Measurements from ENCODE around the gene FANK1. TPM values are rescaled to one million over a fixed set of nuclear protein-coding genes. Genes with fewer than 3 reads are reported as not detected.
A peak's percentile ranks its signal among the peaks of the same experiment; 100 is the strongest.
"Not testable (repeated sequence)": the region's sequence is repeated elsewhere in the genome, so short reads cannot be mapped to it uniquely, and the experiment has no call there.

Gene FANK1, protein sequence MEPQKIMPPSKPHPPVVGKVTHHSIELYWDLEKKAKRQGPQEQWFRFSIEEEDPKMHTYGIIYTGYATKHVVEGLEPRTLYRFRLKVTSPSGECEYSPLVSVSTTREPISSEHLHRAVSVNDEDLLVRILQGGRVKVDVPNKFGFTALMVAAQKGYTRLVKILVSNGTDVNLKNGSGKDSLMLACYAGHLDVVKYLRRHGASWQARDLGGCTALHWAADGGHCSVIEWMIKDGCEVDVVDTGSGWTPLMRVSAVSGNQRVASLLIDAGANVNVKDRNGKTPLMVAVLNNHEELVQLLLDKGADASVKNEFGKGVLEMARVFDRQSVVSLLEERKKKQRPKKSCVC
- total RNA-seq (1 to 10 TPM; 1.3 to 1.8 TPM), polyA plus RNA-seq (1 to 10 TPM; 1.9 to 6.1 TPM)
- long read RNA-seq, donor 1, partial matches to known transcripts = 1 of 3 reads
- long read RNA-seq, donor 1, other reads (novel, unspliced or antisense) = 2 of 3 reads
- long read RNA-seq, donor 2, partial matches to known transcripts = 1 of 2 reads
- long read RNA-seq, donor 2, other reads (novel, unspliced or antisense) = 1 of 2 reads

DNA sequence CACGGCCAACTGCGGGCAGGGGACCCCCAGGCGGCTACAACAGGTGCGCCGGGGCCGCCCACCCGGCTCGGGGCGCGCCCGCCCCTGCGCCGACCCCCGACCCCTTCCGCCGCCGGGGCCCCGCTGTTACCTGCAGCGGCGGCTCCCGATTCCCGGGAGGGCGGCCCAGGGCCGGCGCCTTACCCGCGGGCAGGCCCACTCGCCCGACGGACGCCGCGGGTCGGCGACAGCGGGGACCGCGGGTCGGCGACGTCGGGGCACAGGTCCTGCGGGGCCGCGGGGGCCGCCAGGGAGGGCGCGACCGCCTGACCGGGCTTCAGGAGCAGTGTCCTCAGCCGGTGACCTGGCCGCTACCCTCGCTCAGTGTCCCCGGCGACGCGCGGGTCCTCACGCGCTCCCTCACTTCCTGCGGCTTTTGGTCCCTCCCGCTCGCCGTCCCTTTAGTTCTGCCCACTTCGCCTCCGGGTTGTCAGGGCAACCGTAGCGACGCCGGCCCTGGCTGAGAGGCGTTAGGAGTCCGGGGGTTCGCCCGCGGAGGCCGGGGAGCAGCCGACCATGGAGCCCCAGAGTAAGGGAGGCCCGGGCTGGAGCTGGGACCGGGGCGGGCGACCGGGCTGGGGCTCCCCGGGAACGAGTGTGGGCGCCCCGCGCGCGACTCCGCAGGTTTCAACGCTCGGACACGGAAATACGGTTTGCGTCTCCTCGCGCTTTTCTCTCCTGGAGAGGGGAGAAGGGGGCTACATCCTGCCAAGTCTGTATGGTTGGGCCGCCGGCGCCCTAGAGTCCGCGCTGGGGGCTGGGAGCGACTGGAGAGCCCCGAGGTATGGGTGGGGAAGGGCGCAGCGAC, at the start of gene FANK1:
Gene FANK1 (plus strand): TSS at position 477 of the 847 bp plus-strand sequence. CDS start 79 bp downstream, at position 556.
- DNase-seq (peak; percentile 95 to 97), ATAC-seq (ENCODE audit: low FRiP score) (peak; percentile 91)
- 19 to 31% methylated on average over 98 to 106 of the region's 106 CpGs for WGBS, 2 donors
- H3K4me1 ChIP-seq (ENCODE audit: control insufficient read depth in 1 of 2, insufficient read depth in 2 of 2, low read length in 2 of 2); H3K36me3 ChIP-seq (ENCODE audit: control insufficient read depth in 1 of 2, insufficient read depth in 2 of 2, low read length in 1 of 2); H3K9me3 ChIP-seq (ENCODE audit: control insufficient read depth, low read length); H3K27me3 ChIP-seq (ENCODE audit: control insufficient read depth in 1 of 2, insufficient read depth in 2 of 2, low read length in 1 of 2): not testable (repeated sequence)
- Histone ChIP-seq H3K27ac (ENCODE audit: low read depth in 1 of 2, low read length in 2 of 2) (peak within 1 kb of the TSS in 1 of 2 donors; percentile 1), H3K4me3 (ENCODE audit: low read length in 2 of 2) (peak within 1 kb of the TSS; percentile 51 to 57)
- intact Hi-C loops (cut with DNase I) = loop anchor here in 1 of 2 donors (5.0 kb wide), 1 partner anchor 74 kb away; the partner anchor contains the start of genes BCCIP and UROS

DNA sequence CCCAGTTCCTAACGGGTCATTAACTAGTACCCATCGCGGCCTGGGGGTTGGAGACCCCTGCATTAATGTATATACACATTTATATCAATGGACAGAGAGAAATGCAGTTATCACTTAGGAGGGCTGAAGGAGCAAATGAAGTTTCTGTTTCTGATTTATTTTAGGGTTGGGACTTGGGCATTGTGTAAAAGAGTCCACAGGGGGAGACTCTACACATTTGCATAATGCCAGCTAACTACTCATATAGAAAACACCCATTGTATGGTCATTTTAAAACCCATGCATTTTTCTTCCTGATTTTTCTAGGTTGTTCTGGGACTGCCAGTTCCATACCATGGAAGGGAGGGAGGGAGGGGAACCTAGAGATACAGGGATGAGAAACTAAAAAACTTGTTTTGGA, 49.5 kb upstream of the FANK1 start:
- peaks cover 6 to 9% of the 10 kb centered on the region in 2 donors for H3K36me3 ChIP-seq (ENCODE audit: control insufficient read depth in 1 of 2, insufficient read depth in 2 of 2, low read length in 1 of 2)
- intact Hi-C loops (cut with DNase I) = no loop called here
- H3K27me3 ChIP-seq (ENCODE audit: control insufficient read depth in 1 of 2, insufficient read depth in 2 of 2, low read length in 1 of 2) = no peaks in the 10 kb centered on the region
- no peaks in the 10 kb centered on the region for H3K4me1 ChIP-seq (ENCODE audit: control insufficient read depth in 1 of 2, insufficient read depth in 2 of 2, low read length in 2 of 2)
- no peak for DNase-seq
- 93 to 96% methylated on average over 3 of the region's 3 CpGs for WGBS, 2 donors
- no peak for ATAC-seq (ENCODE audit: low FRiP score)
- H3K9me3 ChIP-seq (ENCODE audit: control insufficient read depth, low read length) = no peaks in the 10 kb centered on the region
- no peak overlapping the region for H3K4me3 ChIP-seq (ENCODE audit: low read length in 2 of 2)
- no peak overlapping the region for H3K27ac ChIP-seq (ENCODE audit: low read depth in 1 of 2, low read length in 2 of 2)

DNA sequence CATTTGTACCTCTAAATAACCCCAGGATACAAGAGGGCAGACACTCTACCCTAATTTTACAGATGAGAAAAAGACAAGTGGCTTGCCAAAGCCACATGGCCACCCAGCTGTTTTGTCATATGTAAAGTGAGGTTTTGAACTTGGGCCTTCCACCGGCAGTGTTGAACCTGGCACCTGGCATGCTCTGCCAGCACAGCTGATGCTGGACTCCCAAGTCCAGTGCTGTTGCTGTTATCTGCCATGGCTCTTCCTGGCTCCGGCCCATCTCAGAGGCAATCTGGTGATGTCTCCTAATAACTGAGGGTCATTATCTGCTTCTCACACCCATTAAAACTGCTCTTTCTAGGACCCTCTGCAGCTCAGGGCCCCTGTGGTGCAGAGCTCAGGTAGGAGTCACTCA, 48.0 kb upstream of the FANK1 start:
- Histone ChIP-seq H3K9me3 (ENCODE audit: control insufficient read depth, low read length) (no peaks in the 10 kb centered on the region), H3K27ac (ENCODE audit: low read depth in 1 of 2, low read length in 2 of 2) (no peak overlapping the region), H3K4me1 (ENCODE audit: control insufficient read depth in 1 of 2, insufficient read depth in 2 of 2, low read length in 2 of 2) (no peaks in the 10 kb centered on the region), H3K36me3 (ENCODE audit: control insufficient read depth in 1 of 2, insufficient read depth in 2 of 2, low read length in 1 of 2) (peaks cover 10 to 14% of the 10 kb centered on the region in 2 donors), H3K27me3 (ENCODE audit: control insufficient read depth in 1 of 2, insufficient read depth in 2 of 2, low read length in 1 of 2) (no peaks in the 10 kb centered on the region), H3K4me3 (ENCODE audit: low read length in 2 of 2) (no peak overlapping the region)
- 91 to 93% methylated on average over 2 of the region's 2 CpGs for WGBS, 2 donors
- no peak for DNase-seq
- intact Hi-C loops (cut with DNase I) = no loop called here
- ATAC-seq (ENCODE audit: low FRiP score) = no peak

DNA sequence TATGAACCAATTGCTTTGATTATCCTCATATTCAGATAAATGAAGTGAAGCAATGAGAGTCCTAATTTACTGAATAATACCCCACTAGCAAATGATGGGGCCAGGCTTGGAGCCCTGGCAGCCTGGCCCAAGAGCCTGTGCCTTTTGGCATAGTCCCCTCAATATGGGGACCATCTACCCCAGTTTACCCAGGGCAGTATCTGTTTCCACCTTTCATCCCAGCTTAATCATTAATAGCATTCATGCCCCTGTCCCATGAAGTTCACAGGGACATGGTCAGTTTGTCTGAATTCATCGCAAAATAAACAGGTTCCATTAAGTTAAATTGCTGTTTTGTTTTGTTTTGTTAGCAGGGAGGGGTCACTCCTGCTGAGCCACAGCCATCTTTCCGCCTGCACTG, 47.5 kb upstream of the FANK1 start:
- H3K27me3 ChIP-seq (ENCODE audit: control insufficient read depth in 1 of 2, insufficient read depth in 2 of 2, low read length in 1 of 2) = no peaks in the 10 kb centered on the region
- peaks cover 10 to 14% of the 10 kb centered on the region in 2 donors for H3K36me3 ChIP-seq (ENCODE audit: control insufficient read depth in 1 of 2, insufficient read depth in 2 of 2, low read length in 1 of 2)
- H3K4me3 ChIP-seq (ENCODE audit: low read length in 2 of 2) = no peak overlapping the region
- H3K9me3 ChIP-seq (ENCODE audit: control insufficient read depth, low read length) = no peaks in the 10 kb centered on the region
- no peak overlapping the region for H3K27ac ChIP-seq (ENCODE audit: low read depth in 1 of 2, low read length in 2 of 2)
- no peak for ATAC-seq (ENCODE audit: low FRiP score)
- no peaks in the 10 kb centered on the region for H3K4me1 ChIP-seq (ENCODE audit: control insufficient read depth in 1 of 2, insufficient read depth in 2 of 2, low read length in 2 of 2)
- DNase-seq = no peak
- 96 to 100% methylated on average over 2 of the region's 2 CpGs for WGBS, 2 donors
- intact Hi-C loops (cut with DNase I) = no loop called here

DNA sequence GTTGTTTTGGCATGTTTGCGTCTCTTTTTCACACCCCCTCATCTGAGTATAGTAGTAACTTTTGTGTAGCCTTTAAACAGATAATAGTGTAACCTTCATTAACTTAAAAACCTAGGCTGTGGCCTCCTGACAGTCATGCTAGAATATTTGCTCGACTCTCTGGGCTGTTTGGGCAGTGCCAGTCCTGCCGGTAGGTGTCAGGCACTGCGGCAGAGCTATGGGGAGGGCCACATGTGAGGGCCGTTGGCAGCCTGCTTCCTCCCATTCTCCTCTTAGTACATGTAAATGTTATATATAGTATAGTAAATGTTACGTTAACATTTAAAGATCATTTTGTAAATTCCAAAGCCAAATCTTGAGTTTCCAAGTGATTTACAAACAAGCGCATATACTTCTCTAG, 46.9 kb upstream of the FANK1 start:
- ATAC-seq (ENCODE audit: low FRiP score) (no peak), DNase-seq (no peak)
- Histone ChIP-seq H3K9me3 (ENCODE audit: control insufficient read depth, low read length) (no peaks in the 10 kb centered on the region), H3K4me1 (ENCODE audit: control insufficient read depth in 1 of 2, insufficient read depth in 2 of 2, low read length in 2 of 2) (no peaks in the 10 kb centered on the region), H3K27me3 (ENCODE audit: control insufficient read depth in 1 of 2, insufficient read depth in 2 of 2, low read length in 1 of 2) (no peaks in the 10 kb centered on the region), H3K27ac (ENCODE audit: low read depth in 1 of 2, low read length in 2 of 2) (no peak overlapping the region), H3K4me3 (ENCODE audit: low read length in 2 of 2) (no peak overlapping the region), H3K36me3 (ENCODE audit: control insufficient read depth in 1 of 2, insufficient read depth in 2 of 2, low read length in 1 of 2) (peaks cover 10 to 14% of the 10 kb centered on the region in 2 donors)
- 92 to 93% methylated on average over 7 of the region's 7 CpGs for WGBS, 2 donors
- intact Hi-C loops (cut with DNase I) = no loop called here

DNA sequence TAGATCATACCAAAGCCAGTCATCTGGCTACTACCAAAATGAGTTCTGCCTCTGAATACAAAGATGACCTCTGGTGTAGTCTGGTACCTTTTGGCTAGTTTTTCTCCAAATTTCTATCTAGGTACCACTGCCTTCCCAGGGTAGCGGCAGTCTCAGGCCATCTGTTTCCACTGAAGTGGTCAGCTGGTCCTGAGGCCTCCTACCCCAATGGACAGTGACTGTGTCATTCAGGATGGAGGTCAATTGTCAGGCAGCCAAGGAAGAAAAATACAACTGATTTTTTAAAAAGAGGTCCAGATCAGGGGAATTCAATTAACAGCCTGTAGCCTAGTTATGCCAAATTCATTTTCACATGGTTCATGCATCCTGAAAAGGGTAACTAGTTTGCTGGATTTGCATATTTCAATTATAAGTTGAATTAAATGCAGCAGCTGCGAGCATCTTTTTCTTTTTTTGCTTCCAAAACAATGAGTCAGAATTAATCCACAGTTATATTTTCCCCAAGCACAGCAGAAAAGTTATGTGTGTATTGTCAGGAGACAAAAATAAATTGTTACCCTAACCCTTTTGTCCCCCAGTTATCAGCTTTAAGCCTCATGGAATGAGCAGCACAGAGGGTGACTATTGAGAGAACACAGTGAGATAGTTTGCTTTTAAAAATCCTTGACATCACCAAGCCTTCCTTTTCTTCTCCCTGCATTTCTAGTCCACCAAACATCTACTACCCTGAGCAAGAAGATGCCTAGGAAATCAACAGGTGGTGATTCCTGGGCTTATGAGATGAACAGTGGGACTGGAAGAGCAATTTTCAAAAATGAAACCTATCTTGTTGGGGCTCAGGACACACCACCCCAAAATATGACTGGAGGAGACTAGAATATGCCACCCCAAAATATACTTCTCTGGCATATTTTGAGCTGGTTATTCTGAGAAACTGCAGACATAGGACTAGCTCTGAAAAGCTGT, 45.3 kb upstream of the FANK1 start:
- no peak overlapping the region for H3K27ac ChIP-seq (ENCODE audit: low read depth in 1 of 2, low read length in 2 of 2)
- DNase-seq (no peak), ATAC-seq (ENCODE audit: low FRiP score) (no peak)
- peaks cover 10 to 14% of the 10 kb centered on the region in 2 donors for H3K36me3 ChIP-seq (ENCODE audit: control insufficient read depth in 1 of 2, insufficient read depth in 2 of 2, low read length in 1 of 2)
- H3K4me3 ChIP-seq (ENCODE audit: low read length in 2 of 2) = no peak overlapping the region
- no peaks in the 10 kb centered on the region for H3K4me1 ChIP-seq (ENCODE audit: control insufficient read depth in 1 of 2, insufficient read depth in 2 of 2, low read length in 2 of 2)
- no peaks in the 10 kb centered on the region for H3K27me3 ChIP-seq (ENCODE audit: control insufficient read depth in 1 of 2, insufficient read depth in 2 of 2, low read length in 1 of 2)
- no peaks in the 10 kb centered on the region for H3K9me3 ChIP-seq (ENCODE audit: control insufficient read depth, low read length)
- intact Hi-C loops (cut with DNase I) = no loop called here
- WGBS, 2 donors = 89% methylated on average over 2 of the region's 2 CpGs

DNA sequence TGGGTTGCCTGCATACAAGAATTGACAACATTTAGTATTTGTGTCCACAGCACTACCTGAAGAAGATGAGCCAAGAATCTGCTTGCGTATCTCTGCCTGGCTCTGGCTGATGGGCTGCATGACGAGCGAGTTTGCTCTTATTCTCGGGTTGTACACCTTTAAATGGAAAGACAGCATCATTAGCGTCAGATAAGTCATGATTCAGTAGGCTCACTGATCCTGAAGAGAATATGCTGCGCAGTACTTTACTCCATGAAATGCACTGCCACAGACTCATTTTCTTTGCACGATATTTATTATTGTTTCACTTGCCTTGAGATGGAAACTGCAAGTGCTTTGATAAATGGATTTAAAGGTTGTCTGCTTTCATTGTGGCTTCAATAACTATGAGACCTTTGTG, 43.9 kb upstream of the FANK1 start:
- H3K27me3 ChIP-seq (ENCODE audit: control insufficient read depth in 1 of 2, insufficient read depth in 2 of 2, low read length in 1 of 2) = no peaks in the 10 kb centered on the region
- H3K9me3 ChIP-seq (ENCODE audit: control insufficient read depth, low read length) = no peaks in the 10 kb centered on the region
- H3K36me3 ChIP-seq (ENCODE audit: control insufficient read depth in 1 of 2, insufficient read depth in 2 of 2, low read length in 1 of 2) = peaks cover 10 to 14% of the 10 kb centered on the region in 2 donors
- 88 to 93% methylated on average over 7 of the region's 7 CpGs for WGBS, 2 donors
- H3K4me3 ChIP-seq (ENCODE audit: low read length in 2 of 2) = no peak overlapping the region
- H3K27ac ChIP-seq (ENCODE audit: low read depth in 1 of 2, low read length in 2 of 2) = no peak overlapping the region
- intact Hi-C loops (cut with DNase I) = no loop called here
- ATAC-seq (ENCODE audit: low FRiP score) = no peak
- no peaks in the 10 kb centered on the region for H3K4me1 ChIP-seq (ENCODE audit: control insufficient read depth in 1 of 2, insufficient read depth in 2 of 2, low read length in 2 of 2)
- no peak for DNase-seq
